Fibroblast of mammary gland (primary cell): ENCODE measurements around the gene NCF4.

Experiments
- DNase-seq: peaks from one replicate; pipeline ENCODE4 v3.0.0-alpha.2; 2010; ENCODE audit warnings: low read depth
- H3K4me3 ChIP-seq: 2 replicates; pipeline ENCODE4 v1.5.1; 2011; ENCODE audit warnings: low read depth, mild to moderate bottlenecking, low read length, moderate library complexity; ENCODE audit not compliant: control insufficient read depth
- TF ChIP-seq, protein P1 (sequence below): conservative IDR thresholded peaks from 2 replicates; pipeline ENCODE4 v1.5.1; 2011; ENCODE audit warnings: low read depth, low read length, inconsistent platforms; ENCODE audit not compliant: control insufficient read depth, insufficient read depth

The NCF4 gene

DNA sequence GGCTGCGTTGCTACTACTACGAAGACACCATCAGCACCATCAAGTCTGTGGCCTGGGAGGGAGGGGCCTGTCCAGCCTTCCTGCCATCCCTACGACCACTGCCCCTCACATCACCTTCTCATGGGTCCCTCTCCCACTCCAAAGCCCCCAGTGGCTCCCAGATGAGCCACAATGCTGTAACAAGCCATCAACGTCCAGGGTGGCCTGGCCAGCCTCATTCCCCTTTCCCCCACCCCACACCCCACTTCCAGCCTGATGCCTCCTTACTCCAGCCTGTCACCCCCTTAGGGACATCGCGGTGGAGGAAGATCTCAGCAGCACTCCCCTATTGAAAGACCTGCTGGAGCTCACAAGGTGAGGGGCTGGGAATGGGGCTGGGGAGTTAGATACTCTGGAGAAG, 14.9 kb downstream of the NCF4 start:
- H3K4me3 ChIP-seq: no peak overlapping the region
- DNase-seq: no peak
- TF ChIP-seq, protein P1, sequence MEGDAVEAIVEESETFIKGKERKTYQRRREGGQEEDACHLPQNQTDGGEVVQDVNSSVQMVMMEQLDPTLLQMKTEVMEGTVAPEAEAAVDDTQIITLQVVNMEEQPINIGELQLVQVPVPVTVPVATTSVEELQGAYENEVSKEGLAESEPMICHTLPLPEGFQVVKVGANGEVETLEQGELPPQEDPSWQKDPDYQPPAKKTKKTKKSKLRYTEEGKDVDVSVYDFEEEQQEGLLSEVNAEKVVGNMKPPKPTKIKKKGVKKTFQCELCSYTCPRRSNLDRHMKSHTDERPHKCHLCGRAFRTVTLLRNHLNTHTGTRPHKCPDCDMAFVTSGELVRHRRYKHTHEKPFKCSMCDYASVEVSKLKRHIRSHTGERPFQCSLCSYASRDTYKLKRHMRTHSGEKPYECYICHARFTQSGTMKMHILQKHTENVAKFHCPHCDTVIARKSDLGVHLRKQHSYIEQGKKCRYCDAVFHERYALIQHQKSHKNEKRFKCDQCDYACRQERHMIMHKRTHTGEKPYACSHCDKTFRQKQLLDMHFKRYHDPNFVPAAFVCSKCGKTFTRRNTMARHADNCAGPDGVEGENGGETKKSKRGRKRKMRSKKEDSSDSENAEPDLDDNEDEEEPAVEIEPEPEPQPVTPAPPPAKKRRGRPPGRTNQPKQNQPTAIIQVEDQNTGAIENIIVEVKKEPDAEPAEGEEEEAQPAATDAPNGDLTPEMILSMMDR: no peak

- H3K4me3 ChIP-seq: no peak overlapping the region
- TF ChIP-seq, protein P1: no peak
- peak; percentile 14 for DNase-seq
Observed at GRCh38 chr22:36879775-36880174, 19.0 kb downstream of the NCF4 start.

DNA sequence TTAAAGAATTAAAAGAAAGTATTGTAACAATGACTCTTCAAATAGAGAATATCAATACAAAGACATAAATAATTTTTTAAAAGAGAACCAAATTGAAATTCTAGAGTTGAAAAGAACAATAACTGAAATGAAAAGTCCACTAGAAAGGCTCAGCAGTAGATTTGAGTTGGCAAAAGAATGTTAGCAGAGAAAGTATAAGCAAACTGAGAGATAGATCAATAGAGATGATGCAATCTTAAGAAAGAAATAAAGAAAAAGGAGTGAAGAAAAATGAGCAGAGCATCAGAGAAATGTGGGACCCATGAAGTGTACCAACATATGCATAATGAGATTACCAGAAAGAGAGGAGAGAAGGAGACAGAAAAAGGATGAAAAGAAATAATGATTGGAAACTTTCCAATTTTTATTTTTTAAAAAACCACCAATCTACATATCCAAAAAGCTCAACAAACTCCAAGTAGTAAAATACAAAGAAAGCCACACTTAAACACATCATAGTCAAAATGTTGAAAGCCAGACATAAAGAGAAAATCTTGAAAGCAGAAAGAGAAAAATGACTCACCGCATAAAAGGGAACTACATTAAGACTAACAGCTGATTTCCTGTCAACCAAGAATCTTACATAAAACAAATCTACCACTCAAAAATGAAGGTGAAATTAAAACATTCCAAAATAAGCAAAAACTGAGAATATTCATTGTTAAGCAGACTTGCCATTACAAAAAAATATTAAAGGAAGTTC, 20.9 kb downstream of the NCF4 start:
- H3K4me3 ChIP-seq: no peak overlapping the region
- no peak for DNase-seq
- TF ChIP-seq, protein P1: no peak

- no peak for DNase-seq
- H3K4me3 ChIP-seq: no peak overlapping the region
Observed at GRCh38 chr22:36884349-36885158, 23.7 kb downstream of the NCF4 start.

GRCh38 chr22:36885474-36885873, 24.7 kb downstream of the NCF4 start:
- no peak overlapping the region for H3K4me3 ChIP-seq
- TF ChIP-seq, protein P1: no peak
- DNase-seq: no peak

More at GRCh38 chr22:36884349-36885158, 23.7 kb downstream of the NCF4 start:
- TF ChIP-seq, protein P1: no peak

DNA sequence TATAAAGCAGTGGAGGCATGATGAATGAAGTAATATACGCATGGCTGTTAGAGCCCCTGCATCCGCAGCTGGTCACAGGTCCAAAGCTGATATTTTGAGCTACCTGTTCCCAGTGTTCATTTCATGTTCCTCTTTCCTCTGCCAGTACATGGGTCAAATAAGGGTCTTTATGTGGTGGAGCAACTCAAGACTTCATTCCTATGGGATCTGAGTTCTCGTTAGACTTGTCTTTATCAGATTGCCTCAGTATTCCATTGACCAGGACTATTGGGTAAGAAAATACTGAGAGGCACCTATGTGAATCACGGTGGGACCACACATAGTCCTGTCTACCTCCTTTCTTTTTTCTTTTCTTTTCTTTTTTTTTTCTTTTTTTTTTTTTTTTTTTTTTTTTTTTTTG, 25.2 kb downstream of the NCF4 start:
- H3K4me3 ChIP-seq: no peak overlapping the region
- DNase-seq: no peak
- TF ChIP-seq, protein P1: no peak
